Activated CD4-positive, alpha-beta memory T cell treated with anti-CD3 and anti-CD28 coated beads, Interleukin-2, amount 10 ng/mL, durations not matched to agents 7 days and 5 days (primary cell): ENCODE measurements around the gene C19orf47. TPM values are rescaled to one million over a fixed set of nuclear protein-coding genes. Genes with fewer than 3 reads are reported as not detected.

ENCODE experiments used
- CTCF ChIA-PET: fragments of 350-600 bp; sonication (Branson Sonifier 250); formaldehyde crosslinking; loops from one replicate; lab custom pipeline; 2021; ENCODE audit warnings: antibody characterized with exemption, inconsistent platforms; lab: Charles Lee
- POLR2A ChIA-PET: fragments of 350-600 bp; sonication (Branson Sonifier 250); formaldehyde crosslinking; loops from one replicate; lab custom pipeline; 2021; ENCODE audit warnings: antibody characterized with exemption; lab: Charles Lee
- DNase-seq: peaks from one replicate; pipeline ENCODE4 v3.0.0-alpha.2; 2020
- H3K27ac Mint-ChIP-seq: one replicate; pipeline ENCODE4 v1.8.0; 2021; ENCODE audit warnings: mild to moderate bottlenecking, mixed read lengths
- H3K27me3 Mint-ChIP-seq: one replicate; pipeline ENCODE4 v1.8.0; 2021; ENCODE audit warnings: mixed read lengths
- H3K36me3 Mint-ChIP-seq: one replicate; pipeline ENCODE4 v1.8.0; 2021; ENCODE audit warnings: low read depth, mixed read lengths
- H3K4me1 Mint-ChIP-seq: one replicate; pipeline ENCODE4 v1.8.0; 2021; ENCODE audit warnings: mixed read lengths
- H3K4me3 Mint-ChIP-seq: one replicate; pipeline ENCODE4 v1.8.0; 2021; ENCODE audit warnings: mild to moderate bottlenecking, mixed read lengths
- H3K9me3 Mint-ChIP-seq: one replicate; pipeline ENCODE4 v1.8.0; 2021; ENCODE audit warnings: mixed read lengths
- total RNA-seq, 2 experiments: library from RNA; stranded (reverse); gene quantifications; one replicate each; pipeline ENCODE4 v1.2.3, GENCODE V29; 2021

C19orf47 gene
- total RNA-seq, 2 experiments from 2014 or later = 19.0 to 20.5 TPM

GRCh38 chr19:40286971-40287421 lies 61.2 kb downstream of the C19orf47 start:
- H3K4me1 Mint-ChIP-seq = peaks cover 37% of the 10 kb centered on the region

GRCh38 chr19:40286235-40286970 lies 61.8 kb downstream of the C19orf47 start:
- Mint-ChIP-seq H3K36me3 (peaks cover 6% of the 10 kb centered on the region), H3K9me3 (no peaks in the 10 kb centered on the region), H3K4me3 (peak overlapping the region; percentile 86), H3K4me1 (peaks cover 42% of the 10 kb centered on the region), H3K27me3 (no peaks in the 10 kb centered on the region), H3K27ac (peak overlapping the region; percentile 97)
- ChIA-PET POLR2A (no interaction called here), CTCF (interaction anchor here (0.7 to 2.1 kb wide), 4 partner anchors 11 to 179 kb away, joined by 3 to 9 read pairs (median 4); partner anchors contain the start of gene BLVRB)
- no peak for DNase-seq

More at GRCh38 chr19:40286971-40287421, 61.2 kb downstream of the C19orf47 start:
- ChIA-PET POLR2A (no interaction called here), CTCF (interaction anchor here (0.7 to 2.1 kb wide), 2 partner anchors 18 to 147 kb away, joined by 3 to 9 read pairs; no protein-coding TSS in a partner anchor)
- DNase-seq = no peak
- H3K4me3 Mint-ChIP-seq = no peak overlapping the region
- H3K27ac Mint-ChIP-seq = peak overlapping the region; percentile 75
- peaks cover 5% of the 10 kb centered on the region for H3K36me3 Mint-ChIP-seq
- H3K27me3 Mint-ChIP-seq = no peaks in the 10 kb centered on the region
- H3K9me3 Mint-ChIP-seq = no peaks in the 10 kb centered on the region

GRCh38 chr19:40285353-40286234 lies 62.6 kb downstream of the C19orf47 start:
- H3K4me3 Mint-ChIP-seq = peak overlapping the region; percentile 86
- H3K9me3 Mint-ChIP-seq = no peaks in the 10 kb centered on the region
- peak overlapping the region; percentile 97 for H3K27ac Mint-ChIP-seq
- CTCF ChIA-PET = interaction anchor here (1.2 to 2.1 kb wide), 4 partner anchors 12 to 180 kb away, joined by 4 to 9 read pairs (median 7); partner anchors contain the start of gene BLVRB
- POLR2A ChIA-PET = interaction anchor here (1.5 kb wide), 1 partner anchor 135 kb away, joined by 4 read pairs; no protein-coding TSS in a partner anchor
- peaks cover 7% of the 10 kb centered on the region for H3K36me3 Mint-ChIP-seq
- peaks cover 48% of the 10 kb centered on the region for H3K4me1 Mint-ChIP-seq
- H3K27me3 Mint-ChIP-seq = no peaks in the 10 kb centered on the region
- peak; percentile 98 for DNase-seq

- no peaks in the 10 kb centered on the region for H3K27me3 Mint-ChIP-seq
- peaks cover 7% of the 10 kb centered on the region for H3K36me3 Mint-ChIP-seq
- CTCF ChIA-PET = interaction anchor here (1.2 to 2.1 kb wide), 3 partner anchors 20 to 181 kb away, joined by 4 to 9 read pairs (median 9); partner anchors contain the start of gene BLVRB
- POLR2A ChIA-PET = interaction anchor here (0.7 to 1.5 kb wide), 3 partner anchors 10 to 136 kb away, joined by 3 to 4 read pairs (median 3); partner anchors contain the start of genes C19orf47 and PLD3
- H3K9me3 Mint-ChIP-seq = no peaks in the 10 kb centered on the region
- H3K27ac Mint-ChIP-seq = peak within 1 kb of the TSS; percentile 97
- peak within 1 kb of the TSS; percentile 94 for H3K4me3 Mint-ChIP-seq
- DNase-seq = peak; percentile 53
- H3K4me1 Mint-ChIP-seq = peaks cover 56% of the 10 kb centered on the region
Measured at GRCh38 chr19:40284501-40285352, 63.5 kb downstream of the C19orf47 start, which contains the start of gene AKT2. Gene AKT2 (minus strand): TSS chr19:40285345. CDS start chr19:40265267, 20,078 bp downstream.

GRCh38 chr19:40284251-40284500 lies 64.0 kb downstream of the C19orf47 start:
- CTCF ChIA-PET = interaction anchor here (1.8 kb wide), 1 partner anchor 136 kb away, joined by 9 read pairs; no protein-coding TSS in a partner anchor
- POLR2A ChIA-PET = interaction anchor here (0.7 to 1.5 kb wide), 4 partner anchors 10 to 137 kb away, joined by 3 to 5 read pairs (median 4); partner anchors contain the start of genes C19orf47 and PLD3
- Mint-ChIP-seq H3K36me3 (peaks cover 7% of the 10 kb centered on the region), H3K9me3 (no peaks in the 10 kb centered on the region), H3K27ac (peak overlapping the region; percentile 94), H3K4me3 (peak overlapping the region; percentile 94), H3K4me1 (peaks cover 57% of the 10 kb centered on the region), H3K27me3 (no peaks in the 10 kb centered on the region)
- no peak for DNase-seq

- ChIA-PET CTCF (interaction anchor here (3.2 kb wide), 1 partner anchor 21 kb away, joined by 16 read pairs; no protein-coding TSS in a partner anchor), POLR2A (interaction anchor here (1.2 kb wide), 1 partner anchor 14 kb away, joined by 5 read pairs; no protein-coding TSS in a partner anchor)
- peak overlapping the region; percentile 94 for H3K4me3 Mint-ChIP-seq
- H3K27ac Mint-ChIP-seq = peak overlapping the region; percentile 94
- DNase-seq = no peak
- no peaks in the 10 kb centered on the region for H3K9me3 Mint-ChIP-seq
- peaks cover 7% of the 10 kb centered on the region for H3K36me3 Mint-ChIP-seq
- no peaks in the 10 kb centered on the region for H3K27me3 Mint-ChIP-seq
- peaks cover 57% of the 10 kb centered on the region for H3K4me1 Mint-ChIP-seq
Measured at GRCh38 chr19:40283414-40284250, 64.6 kb downstream of the C19orf47 start.

- no peaks in the 10 kb centered on the region for H3K9me3 Mint-ChIP-seq
- peak overlapping the region; percentile 94 for H3K27ac Mint-ChIP-seq
- H3K27me3 Mint-ChIP-seq = no peaks in the 10 kb centered on the region
- peak overlapping the region; percentile 94 for H3K4me3 Mint-ChIP-seq
- peaks cover 7% of the 10 kb centered on the region for H3K36me3 Mint-ChIP-seq
- POLR2A ChIA-PET = interaction anchor here (1.2 kb wide), 1 partner anchor 13 kb away, joined by 5 read pairs; no protein-coding TSS in a partner anchor
- no peak for DNase-seq
- peaks cover 62% of the 10 kb centered on the region for H3K4me1 Mint-ChIP-seq
- CTCF ChIA-PET = interaction anchor here (3.2 kb wide), 1 partner anchor 22 kb away, joined by 16 read pairs; no protein-coding TSS in a partner anchor
Measured at GRCh38 chr19:40282920-40283319, 65.3 kb downstream of the C19orf47 start.

- CTCF ChIA-PET = interaction anchor here (3.2 kb wide), 1 partner anchor 23 kb away, joined by 16 read pairs; no protein-coding TSS in a partner anchor
- Mint-ChIP-seq H3K27me3 (no peaks in the 10 kb centered on the region), H3K4me1 (peaks cover 66% of the 10 kb centered on the region), H3K36me3 (peaks cover 7% of the 10 kb centered on the region), H3K4me3 (no peak overlapping the region), H3K27ac (no peak overlapping the region), H3K9me3 (no peaks in the 10 kb centered on the region)
- POLR2A ChIA-PET = no interaction called here
- DNase-seq = no peak
Measured at GRCh38 chr19:40282209-40282580, 66.0 kb downstream of the C19orf47 start.

- Mint-ChIP-seq H3K4me1 (peaks cover 62% of the 10 kb centered on the region), H3K36me3 (peaks cover 7% of the 10 kb centered on the region), H3K4me3 (no peak overlapping the region), H3K9me3 (no peaks in the 10 kb centered on the region), H3K27ac (no peak overlapping the region), H3K27me3 (no peaks in the 10 kb centered on the region)
- CTCF ChIA-PET = interaction anchor here (3.2 kb wide), 1 partner anchor 23 kb away, joined by 16 read pairs; no protein-coding TSS in a partner anchor
- POLR2A ChIA-PET = interaction anchor here (0.7 kb wide), 1 partner anchor 67 kb away, joined by 3 read pairs; the partner anchor contains the start of gene C19orf47
- no peak for DNase-seq
Measured at GRCh38 chr19:40281381-40282208, 66.6 kb downstream of the C19orf47 start.

- no peaks in the 10 kb centered on the region for H3K9me3 Mint-ChIP-seq
- no peaks in the 10 kb centered on the region for H3K27me3 Mint-ChIP-seq
- ChIA-PET POLR2A (no interaction called here), CTCF (interaction anchor here (3.2 kb wide), 1 partner anchor 24 kb away, joined by 16 read pairs; no protein-coding TSS in a partner anchor)
- no peak overlapping the region for H3K4me3 Mint-ChIP-seq
- H3K4me1 Mint-ChIP-seq = peaks cover 57% of the 10 kb centered on the region
- peak overlapping the region; percentile 31 for H3K27ac Mint-ChIP-seq
- no peak for DNase-seq
- peaks cover 7% of the 10 kb centered on the region for H3K36me3 Mint-ChIP-seq
Measured at GRCh38 chr19:40280608-40281221, 67.5 kb downstream of the C19orf47 start.
